Omental fat pad (tissue), 4 donors: ENCODE measurements around the gene CPA2. TPM values are rescaled to one million over a fixed set of nuclear protein-coding genes. Genes with fewer than 3 reads are reported as not detected.
A peak's percentile ranks its signal among the peaks of the same experiment; 100 is the strongest.

Experiments
- ATAC-seq: fragments of 150-250 bp; one replicate; pipeline ENCODE4 v1.9.1; 2016; ENCODE audit warnings: mild to moderate bottlenecking, moderate library complexity; ENCODE audit not compliant: low FRiP score
- DNase-seq: peaks from one replicate; pipeline ENCODE4 v3.0.0-alpha.2; 2019; ENCODE audit warnings: low spot score
- CTCF ChIP-seq, 3 donors: fragments of 450-650 bp; IDR thresholded peaks; one replicate each; pipeline ENCODE4 v1.5.1; 2016 to 2017; ENCODE audit warnings: antibody characterized with exemption in 3 of 3, mild to moderate bottlenecking in 3 of 3, moderate library complexity in 2 of 3
- total RNA-seq, 4 donors: library from RNA; depleted of rRNA; stranded (reverse); fragments of >200 nt; gene quantifications; one replicate each; pipeline ENCODE4 v1.1.0, GENCODE V29; 2016

CPA2 gene
- total RNA-seq, 4 donors from 2014 or later: 0.88 TPM; not detected in 3

- no peak for ATAC-seq
- DNase-seq: no peak
- TF ChIP-seq CTCF (IDR thresholded peaks at IDR 0.05): no peak
These were observed 36.0 kb downstream of the CPA2 start for GRCh38 chr7:130302649-130303048.

- DNase-seq (no peak), ATAC-seq (no peak)
- TF ChIP-seq CTCF (IDR thresholded peaks at IDR 0.05): no peak
These were observed 36.5 kb downstream of the CPA2 start for GRCh38 chr7:130303127-130303526.

- ATAC-seq (no peak), DNase-seq (no peak)
- no peak for TF ChIP-seq CTCF (IDR thresholded peaks at IDR 0.05)
These were observed 36.9 kb downstream of the CPA2 start for GRCh38 chr7:130303551-130303950.

- no peak for TF ChIP-seq CTCF (IDR thresholded peaks at IDR 0.05)
- ATAC-seq: no peak
These were observed 37.3 kb downstream of the CPA2 start for GRCh38 chr7:130303982-130304381.

GRCh38 chr7:130304878-130305277, 38.2 kb downstream of the CPA2 start:
- ATAC-seq: no peak
- TF ChIP-seq CTCF (IDR thresholded peaks at IDR 0.05): no peak
- no peak for DNase-seq

More at GRCh38 chr7:130303982-130304381, 37.3 kb downstream of the CPA2 start:
- no peak for DNase-seq

- no peak for TF ChIP-seq CTCF (IDR thresholded peaks at IDR 0.05)
- DNase-seq (no peak), ATAC-seq (peak; percentile 29)
These were observed 38.9 kb downstream of the CPA2 start for GRCh38 chr7:130305433-130306042.

GRCh38 chr7:130309986-130310385, 43.3 kb downstream of the CPA2 start:
- ATAC-seq (no peak), DNase-seq (no peak)
- no peak for TF ChIP-seq CTCF (IDR thresholded peaks at IDR 0.05)
